Measurements from ENCODE around the gene SNCAIP.

DNA sequence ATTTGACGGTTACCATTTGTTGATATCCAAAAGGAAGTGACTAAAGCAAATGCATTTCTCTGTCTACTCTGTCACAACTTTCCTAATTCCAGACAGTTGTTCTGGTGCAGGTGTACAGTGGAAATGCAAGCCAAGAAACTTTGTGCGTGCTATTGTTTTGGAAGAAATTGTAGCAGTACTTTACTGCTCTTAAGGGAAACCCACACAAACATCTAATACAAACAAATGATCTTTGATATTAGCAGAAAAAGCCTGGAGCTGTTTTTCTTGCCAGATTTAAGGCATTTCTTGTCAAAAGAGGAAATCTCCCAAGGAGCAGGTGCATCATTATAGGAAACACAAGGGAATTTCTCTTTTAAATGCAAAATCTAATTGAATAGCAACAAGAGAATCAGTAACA is 2.0 kb downstream of the SNCAIP start:
- TF ChIP-seq EZH2 (IDR thresholded peaks at IDR 0.05; ENCODE audit: insufficient read depth, poor library complexity, severe bottlenecking) (no peak), EZH2phosphoT487 (IDR thresholded peaks at IDR 0.05; ENCODE audit: insufficient read depth, low read depth) (no peak)

Measured in GM23248 (cell line).